HS-5 (cell line): ENCODE results near the gene HEATR5B.
"Not testable (repeated sequence)": the region's sequence is repeated elsewhere in the genome, so short reads cannot be mapped to it uniquely, and the experiment has no call there.

Experiments
- DNase-seq: peaks from one replicate; pipeline ENCODE4 v3.0.0-alpha.2; 2012; ENCODE audit warnings: low read depth

The HEATR5B gene

DNA sequence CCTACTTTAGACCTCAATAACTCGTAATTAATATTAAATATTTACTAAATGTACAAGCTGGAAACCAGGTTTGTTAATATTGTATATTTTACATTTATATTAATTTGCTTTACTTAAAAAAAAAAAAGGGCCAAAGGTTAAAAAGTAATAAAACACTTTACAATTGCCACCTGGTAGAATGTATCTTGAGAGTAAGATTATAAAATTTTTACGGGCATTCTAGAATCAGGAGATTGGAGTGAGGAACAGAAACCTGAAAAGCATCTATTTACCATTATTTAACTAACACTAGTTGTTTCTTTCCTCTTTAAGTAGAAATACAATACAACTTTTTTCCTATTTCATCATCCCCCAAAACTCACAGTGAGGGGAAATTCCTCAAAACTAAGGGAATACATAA lies 102.3 kb downstream of the HEATR5B start:
- DNase-seq: no peak

DNA sequence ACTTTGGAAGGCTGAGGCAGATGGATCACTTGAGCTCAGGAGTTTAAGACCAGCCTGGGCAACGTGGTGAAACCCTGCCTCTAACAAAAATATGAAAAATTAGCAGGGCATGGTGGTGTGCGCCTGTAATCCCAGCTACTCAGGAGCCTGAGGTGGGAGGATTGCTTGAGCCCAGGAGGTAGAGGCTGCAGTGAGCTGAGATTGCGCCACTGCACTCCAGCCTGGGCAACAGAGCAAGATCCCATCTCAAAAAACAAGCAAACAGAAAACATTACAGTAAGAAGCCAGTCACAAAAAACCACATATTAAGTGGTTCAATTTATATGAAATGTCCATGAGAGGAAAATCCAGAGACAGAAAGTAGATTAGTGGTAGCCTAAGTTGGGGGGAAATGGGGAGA lies 105.2 kb downstream of the HEATR5B start:
- not testable (repeated sequence) for DNase-seq

DNA sequence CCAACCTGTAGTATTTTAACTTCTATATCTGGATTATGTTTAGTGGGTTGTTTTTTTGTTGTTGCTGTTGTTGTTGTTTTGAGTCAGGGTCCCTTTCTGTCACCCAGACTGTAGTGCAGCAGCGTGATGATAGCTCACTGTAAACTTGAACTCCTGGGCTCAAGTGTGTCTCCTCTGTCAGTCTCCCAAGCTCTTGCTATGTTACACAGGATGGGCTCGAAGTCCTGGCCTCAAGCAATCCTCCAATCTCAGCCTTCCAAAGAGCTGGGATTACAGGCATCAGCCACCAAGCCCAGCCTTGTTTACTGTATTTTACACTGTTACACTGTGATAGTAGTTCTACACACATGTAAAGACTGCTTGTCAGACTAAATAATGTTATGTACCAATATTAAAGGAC lies 108.1 kb downstream of the HEATR5B start:
- no peak for DNase-seq

DNA sequence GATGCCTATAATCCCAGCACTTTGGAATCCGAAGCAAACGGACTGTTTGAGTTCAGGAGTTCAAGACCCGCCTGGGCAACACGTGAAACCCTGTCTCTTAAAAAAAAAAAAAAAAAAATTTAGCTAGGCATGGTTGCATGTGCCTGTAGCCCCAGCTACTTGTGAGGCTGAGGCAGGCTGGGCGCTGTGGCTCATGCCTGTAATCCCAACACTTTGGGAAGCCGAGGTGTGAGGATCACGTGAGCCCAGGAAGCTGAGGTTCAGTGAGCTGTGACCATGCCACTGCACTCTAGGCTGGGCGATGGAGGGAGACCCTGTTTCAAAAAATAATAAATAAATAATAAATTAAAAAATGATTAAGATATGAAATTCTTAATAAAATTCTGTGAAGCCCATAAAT lies 108.9 kb downstream of the HEATR5B start:
- DNase-seq: no peak

DNA sequence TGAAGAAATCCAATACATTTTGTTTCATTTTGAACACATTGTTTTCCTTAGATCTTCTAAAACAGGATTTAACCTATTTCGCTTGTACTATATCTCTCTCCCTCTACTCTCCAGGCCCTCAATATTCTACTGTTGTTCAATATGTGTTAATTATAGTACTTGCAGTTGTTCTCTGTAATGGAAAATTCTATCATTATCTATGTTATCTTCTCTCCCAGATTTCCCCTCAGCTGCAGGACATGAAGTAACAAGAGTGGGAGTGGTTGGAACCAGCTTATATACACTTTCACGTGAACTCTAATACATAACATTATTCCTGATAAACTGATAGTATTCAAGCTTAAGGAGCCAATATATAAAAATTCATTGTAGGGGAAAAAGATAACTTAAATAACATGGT lies 110.9 kb downstream of the HEATR5B start:
- no peak for DNase-seq

DNA sequence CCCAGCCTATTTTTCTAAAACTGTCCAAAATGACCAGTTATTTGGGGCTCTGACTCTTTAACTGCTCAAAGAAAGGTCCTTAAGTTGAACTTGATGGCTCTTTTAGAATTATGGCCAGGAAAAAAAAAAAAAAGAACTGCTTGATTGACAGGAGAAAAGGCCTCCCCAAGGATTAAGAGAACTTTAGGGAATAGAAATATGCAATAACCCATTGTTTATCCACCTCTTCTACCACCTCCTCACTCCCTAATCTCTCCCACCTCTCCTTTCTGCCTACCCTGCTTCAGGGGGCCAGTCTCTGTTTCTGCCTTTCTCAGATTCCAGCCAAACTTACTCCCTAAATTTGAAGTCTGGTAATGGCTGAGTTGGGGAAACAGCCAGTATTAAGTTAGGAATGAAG lies 112.2 kb downstream of the HEATR5B start:
- no peak for DNase-seq

DNA sequence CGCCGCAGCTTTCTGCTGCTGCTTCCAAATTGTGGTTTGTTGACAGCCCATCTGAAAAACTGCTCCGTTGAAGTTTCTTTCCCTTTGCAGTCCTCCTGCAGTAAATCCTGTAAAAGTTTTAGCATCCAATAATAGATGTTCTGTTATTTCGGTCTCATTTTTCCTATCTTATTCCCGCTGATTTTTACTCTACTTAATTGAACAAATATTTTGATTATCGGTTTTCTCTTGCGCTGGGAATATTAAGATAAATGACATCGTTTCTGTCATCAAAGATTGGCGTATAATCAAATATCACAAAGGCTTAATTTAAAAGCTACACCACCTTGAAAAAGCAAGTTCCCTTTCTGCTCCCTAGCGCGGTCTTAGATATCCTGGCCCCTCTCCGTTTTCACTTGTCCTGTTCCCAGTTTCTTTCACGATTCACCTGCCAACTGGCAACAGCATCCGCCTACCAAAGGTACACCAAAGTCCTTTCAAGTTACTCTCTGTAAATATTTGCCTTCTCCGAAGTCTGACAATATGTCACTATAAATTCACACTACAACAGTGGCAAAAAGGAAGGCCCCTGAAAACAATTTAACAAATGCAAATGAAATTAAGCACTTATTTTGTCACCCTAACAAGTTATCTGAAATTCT lies 116.8 kb downstream of the HEATR5B start:
- no peak for DNase-seq

DNA sequence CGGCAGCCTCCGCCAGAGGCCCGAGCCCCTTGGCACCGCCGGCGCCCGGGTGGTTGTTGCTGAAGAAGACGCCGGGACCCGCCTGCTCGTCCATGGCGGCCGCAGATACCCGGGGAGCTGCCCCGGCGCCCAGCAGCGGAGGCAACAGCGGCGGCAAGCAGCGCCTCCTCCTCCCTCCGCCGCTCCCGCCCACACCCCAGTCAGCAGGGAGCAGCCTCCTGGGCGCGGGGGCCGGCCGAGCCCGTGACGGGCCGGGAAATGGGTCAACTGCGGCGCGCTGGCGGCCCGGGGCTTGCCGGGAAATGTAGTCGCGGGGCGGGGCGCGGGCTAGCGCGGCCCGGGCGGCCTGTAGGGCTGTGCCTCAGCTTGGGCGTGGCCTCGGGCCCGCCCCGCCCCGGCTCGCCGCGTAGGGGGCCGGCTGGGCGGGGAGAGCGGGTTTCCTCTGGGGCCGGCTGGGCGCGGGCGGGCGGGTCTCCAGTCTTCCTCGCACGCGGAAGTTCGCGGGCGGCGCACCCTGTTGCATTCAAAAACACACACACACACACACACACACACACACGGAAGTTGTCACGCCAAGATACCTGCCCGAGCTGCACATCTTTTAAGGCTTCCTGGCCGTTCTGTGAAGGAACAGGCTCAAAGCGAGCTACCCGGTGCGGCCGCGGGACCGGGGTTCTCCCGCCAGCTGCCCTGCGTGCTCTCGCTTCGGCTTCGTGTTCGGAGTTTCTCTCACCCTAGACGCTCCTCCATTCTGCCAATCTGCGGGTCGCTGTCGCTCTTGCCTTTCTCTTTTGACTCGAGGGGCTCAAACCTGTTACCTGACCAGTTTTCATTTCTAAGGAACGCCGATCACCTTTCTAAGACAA lies 117.6 kb downstream of the HEATR5B start, which contains the start of gene STRN:
Gene STRN, minus strand, starts transcription at position 167 of the 866 bp plus-strand sequence. Its CDS starts 73 bp downstream, at position 94.
- peak; percentile 50 for DNase-seq

DNA sequence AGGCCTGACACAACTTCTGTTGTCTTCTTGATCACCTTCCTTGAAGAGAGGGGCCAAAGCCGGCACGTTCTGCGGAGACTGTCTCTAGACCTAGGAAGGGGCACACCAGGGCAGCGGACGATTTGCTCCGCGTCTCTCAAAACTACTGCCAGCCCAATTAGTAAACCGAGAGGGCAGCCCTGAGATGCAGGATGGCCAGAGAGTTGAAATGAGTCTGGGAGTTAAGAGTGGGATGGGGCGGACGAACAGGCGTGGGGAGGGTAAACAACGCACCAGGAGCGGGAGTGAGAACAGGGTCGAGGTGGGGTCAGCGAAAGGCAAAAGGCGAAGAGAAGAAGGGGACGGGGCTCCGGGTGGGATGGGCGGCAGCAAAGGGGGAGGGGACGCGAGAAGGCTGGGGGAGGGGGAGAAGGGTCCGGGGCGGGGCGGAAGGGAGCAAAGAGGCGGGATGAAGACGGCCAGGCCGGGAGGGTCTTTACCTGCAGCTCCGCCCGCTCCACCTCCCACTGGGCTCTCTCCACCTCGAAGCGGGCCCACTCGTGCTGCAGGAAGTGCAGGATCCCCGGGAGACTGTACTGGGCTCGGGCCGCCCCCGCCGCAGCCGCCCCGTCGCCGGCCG lies 118.3 kb downstream of the HEATR5B start:
- no peak for DNase-seq

DNA sequence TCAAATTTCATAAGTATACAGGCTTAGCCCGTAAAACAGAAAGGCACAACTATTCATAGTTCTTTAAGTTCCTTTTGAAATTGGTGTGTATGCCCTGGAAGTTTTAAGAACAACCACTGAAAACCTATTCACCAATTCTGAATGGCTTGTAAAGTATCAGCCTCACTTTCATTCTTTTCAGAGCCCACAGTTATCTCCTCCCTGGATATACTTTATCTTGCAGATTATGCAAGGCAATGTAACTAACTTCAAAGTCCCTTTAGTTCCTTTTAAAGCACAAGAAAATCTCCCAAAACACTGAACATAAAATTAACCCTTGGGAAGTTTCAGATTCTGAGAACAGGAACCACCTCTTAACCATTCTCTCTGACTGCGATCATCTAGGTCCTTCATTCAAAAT lies 119.0 kb downstream of the HEATR5B start:
- DNase-seq: no peak

DNA sequence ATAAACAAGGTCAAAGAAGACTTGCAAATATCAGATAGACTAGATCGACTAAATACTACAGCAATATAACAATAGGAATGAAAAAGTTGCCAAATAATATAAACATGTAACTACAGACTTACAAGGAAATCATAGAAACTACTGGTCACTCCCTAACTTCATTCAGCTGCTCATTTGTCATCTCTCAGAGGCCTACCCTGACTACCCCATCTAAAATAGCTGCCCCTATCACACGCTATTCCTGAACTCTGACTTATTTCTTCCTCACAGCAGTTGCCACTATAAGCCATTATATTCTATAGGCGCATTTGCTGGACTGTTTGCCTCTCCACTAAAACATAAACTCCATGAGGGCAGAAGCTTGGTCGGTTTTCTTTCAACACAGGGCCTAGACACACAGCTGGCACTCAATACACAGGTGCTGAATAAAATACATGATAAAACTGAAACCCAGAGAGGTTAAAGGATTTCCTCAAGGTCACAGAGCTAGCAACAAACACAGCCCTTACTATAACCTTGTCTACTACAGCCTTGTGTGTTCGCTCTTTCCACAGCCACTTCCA lies 119.6 kb downstream of the HEATR5B start:
- DNase-seq: no peak

DNA sequence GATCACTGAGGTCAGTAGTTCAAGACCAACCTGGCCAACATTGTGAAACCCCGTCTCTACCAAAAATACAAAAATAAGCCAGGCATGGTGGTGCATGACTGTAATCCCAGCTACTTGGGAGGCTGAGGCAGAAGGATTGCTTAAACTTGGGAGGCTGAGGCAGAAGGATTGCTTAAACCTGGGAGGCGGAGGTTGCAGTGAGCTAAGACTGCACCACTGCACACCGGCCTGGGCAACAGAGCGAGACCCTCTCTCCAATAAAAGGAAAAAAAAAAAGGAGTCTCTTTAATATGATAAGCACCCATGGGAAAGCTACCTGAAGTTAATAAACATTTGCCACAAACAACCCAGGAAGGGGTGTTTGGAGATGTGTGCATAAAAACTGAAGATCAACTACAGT lies 120.4 kb downstream of the HEATR5B start:
- no peak for DNase-seq

DNA sequence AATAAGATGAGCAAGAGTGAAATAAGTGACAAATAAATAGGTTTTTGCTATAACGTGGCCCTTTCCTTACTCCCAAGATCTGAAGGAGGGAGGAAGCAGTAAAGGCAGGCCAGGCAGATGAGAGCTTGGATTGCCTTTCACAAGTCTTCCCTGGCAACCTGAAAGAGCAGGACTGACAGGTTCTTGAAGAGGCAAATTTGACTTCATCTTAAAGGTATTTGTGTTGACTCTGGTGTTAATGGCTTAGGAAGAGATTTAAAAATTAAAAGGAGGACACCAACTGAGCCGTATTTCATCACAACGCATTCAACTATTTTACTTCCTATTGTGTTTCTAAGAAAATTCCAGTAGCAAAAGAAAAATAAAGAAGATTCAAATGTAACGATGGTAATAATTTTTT lies 121.1 kb downstream of the HEATR5B start:
- no peak for DNase-seq

DNA sequence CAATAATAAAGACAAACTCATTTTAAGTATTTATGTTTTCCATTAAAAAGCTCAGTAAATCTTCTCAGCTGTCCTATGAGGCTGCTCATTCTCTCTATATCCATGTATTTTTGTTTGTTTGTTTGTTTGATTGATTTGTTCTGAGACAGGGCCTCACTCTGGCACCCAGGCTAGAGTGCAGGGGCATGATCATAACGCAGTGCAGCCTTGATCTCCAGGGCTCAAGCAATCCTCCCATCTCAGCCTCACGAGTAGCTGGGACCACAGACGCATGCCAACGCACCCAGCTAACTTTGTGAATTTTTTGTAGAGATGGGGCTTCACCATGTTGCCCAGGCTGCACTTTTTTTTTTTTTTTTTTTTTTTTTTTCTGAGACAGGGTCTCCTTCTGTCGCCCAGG lies 123.4 kb downstream of the HEATR5B start:
- DNase-seq: no peak

DNA sequence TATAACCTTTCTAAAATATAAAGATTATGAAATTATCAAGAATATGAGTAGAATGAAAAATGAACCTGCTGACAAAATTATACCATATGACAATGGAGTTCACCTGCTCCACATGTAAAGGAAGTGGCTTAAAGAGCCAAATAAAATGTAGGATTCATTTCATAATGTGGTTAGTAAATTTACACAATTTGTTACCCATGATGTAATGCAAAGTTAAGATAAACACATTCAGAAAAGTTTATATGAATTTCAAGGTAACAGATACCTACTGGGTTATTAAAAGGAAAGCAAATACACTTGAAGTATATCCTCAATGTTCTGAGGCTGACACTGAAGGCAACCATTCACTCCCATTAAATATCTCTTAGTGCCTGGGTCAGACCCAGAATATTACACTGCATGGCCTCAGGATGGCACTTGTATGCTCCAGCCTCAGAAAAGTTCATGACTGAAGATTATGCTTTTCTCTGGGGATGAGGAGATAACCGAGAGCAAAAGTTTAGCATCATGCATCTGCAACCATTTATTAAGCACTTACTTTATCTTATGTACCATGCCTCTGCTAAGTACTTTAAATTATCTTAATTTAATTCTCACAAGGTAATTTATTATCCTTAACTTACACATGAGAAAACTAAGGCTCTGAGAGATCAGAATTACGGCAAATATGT lies 124.0 kb downstream of the HEATR5B start:
- DNase-seq: no peak

DNA sequence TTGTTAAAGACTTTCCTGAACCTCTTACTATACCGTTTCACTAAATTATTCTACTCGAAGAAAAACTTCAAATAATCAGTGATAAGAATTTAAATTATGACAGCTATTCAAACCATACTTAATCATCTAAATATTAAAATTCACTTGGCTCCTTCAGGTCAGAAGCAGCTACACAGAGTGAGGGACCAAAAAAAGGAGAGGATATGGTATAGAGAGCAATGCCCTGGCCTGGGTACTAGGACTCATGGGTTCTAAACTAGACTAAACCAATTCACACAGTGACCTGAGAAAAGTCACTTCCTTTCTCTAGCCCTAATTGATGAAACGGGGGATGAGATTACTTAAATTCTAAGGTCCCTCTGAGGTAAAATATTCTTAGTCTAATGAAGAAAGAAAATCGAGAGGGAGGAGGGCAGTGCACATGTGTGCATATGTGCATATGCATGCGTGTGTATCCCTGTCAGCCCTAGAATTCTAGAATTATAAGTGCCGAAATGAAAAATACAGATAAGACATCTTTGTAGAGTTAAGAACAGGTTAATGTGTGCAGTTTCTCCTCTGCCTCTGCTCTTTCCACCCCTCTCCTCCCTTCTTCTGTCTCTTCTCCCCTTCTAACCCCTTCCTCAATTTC lies 129.1 kb downstream of the HEATR5B start:
- no peak for DNase-seq

DNA sequence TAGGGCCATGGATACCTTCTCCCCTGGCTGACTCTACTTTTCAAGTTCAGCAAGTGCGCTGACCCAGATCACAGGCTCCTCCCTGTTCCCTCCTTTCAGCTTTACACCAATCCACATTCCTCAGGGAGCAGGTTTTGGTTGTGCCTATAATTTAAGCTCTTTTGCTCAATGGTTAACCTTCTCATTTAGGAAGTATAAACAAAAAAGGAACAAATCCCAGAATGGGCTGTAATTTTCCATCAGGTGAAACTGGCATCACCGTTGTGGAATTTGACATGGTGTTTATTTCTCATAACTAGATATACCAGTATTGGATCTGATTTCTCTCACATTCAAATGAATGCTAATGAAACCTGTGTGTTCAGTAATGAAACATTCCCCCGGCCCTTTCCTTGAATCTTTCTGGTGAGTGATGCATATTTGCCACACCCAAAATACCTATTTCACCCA lies 131.4 kb downstream of the HEATR5B start:
- DNase-seq: no peak

DNA sequence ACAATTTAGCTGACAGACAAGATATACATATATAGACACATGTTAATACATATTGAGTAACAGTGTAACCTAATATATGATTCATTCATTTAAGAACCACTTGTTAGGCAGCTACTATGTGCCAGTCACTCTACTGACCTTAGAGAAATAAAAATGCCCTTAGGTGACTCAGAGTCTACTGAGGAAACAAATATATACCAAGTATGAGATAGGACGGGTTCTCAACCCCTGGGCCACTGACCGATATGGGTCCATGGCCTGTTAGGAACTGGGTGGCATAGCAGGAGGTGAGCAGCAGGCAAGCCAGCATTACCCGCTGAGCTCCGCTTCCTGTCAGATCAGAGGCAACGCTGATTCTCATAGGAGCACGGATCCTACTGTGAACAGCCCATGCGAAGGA lies 132.6 kb downstream of the HEATR5B start:
- no peak for DNase-seq

DNA sequence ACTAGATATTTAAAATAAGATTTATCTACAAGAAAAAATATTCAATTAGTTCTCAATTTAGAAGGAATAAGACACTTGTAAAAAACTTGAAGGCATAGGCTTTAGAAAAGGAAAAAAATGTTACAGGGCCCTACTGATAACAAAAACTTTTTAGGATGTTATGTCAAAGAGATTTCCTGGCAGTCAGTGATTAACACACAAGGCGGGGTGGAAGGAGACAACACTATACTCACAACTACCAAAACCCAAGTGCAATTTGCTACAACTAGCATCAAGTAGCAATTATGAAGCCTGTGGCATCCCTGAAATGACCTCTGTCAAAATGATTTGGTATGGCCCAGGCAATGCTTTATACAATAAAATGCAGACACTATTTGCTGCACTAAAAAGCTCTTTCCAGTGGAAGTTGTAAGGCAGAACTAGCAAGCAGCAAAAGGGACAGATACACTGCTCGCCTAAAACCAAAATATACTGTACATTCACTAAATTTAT lies 133.1 kb downstream of the HEATR5B start:
- DNase-seq: no peak

DNA sequence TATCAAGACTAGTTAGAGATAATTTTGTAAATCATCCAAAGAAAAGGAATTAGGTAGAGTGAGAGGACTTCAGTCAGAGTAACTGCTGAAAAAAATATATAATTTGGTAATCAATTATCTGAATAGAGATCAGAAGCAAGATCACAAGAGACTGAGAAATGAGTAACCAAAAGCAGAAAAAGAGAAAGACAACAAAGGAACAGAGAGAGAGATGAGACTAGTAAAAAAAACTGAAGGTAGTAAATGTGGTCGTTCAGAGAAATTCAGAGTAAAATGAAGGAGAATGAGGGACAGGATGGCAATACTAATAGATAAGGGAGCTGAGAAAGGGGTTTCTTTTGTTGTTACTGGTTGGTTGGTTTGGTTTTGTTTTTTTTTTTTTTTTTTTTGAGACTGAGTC lies 134.3 kb downstream of the HEATR5B start:
- DNase-seq: no peak

DNA sequence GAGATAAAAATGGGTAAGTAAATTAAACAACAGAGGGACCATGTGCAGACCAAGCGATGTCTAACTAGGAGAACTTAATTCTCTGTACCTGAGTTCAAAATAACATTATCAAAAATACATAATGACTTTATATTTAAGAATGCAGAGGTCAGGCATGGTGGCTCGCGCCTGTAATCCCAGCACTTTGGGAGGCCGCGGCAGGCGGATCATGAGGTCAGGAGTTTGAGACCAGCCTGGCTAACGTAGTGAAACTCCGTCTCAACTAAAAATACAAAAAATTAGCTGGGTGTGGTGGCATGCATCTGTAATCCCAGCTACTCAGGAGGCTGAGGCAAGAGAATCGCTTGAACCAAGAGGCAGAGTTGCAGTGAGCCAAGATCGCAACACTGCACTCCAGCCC lies 138.9 kb downstream of the HEATR5B start:
- DNase-seq: not testable (repeated sequence)
